Spleen (tissue), 7 donors: ENCODE measurements around the gene CSMD2.

Experiments used
- CTCF ChIP-seq, 11 experiments: fragments of 200-600 bp in 7 of 11; fragments of 450-650 bp in 4 of 11; sonication (generic) in 4 of 11; IDR thresholded peaks in 8 of 11; conservative IDR thresholded peaks in 3 of 11; 1 replicate in 7 of 11; 2 replicates in 4 of 11; pipeline versions ENCODE4 v1.4.0 to v1.8.0; 2016 to 2021; ENCODE audit warnings: antibody characterized with exemption in 11 of 11, inconsistent platforms in 4 of 11, mild to moderate bottlenecking in 1 of 11
- POLR2A ChIP-seq, 3 donors: fragments of 450-650 bp; IDR thresholded peaks; one replicate each; pipeline ENCODE4 v1.5.1; 2017; ENCODE audit warnings: antibody characterized with exemption in 3 of 3, mild to moderate bottlenecking in 1 of 3
- POLR2AphosphoS5 ChIP-seq, 3 donors: sonication (generic); formaldehyde crosslinking; IDR thresholded peaks; one replicate each; pipeline ENCODE4 v1.5.1; 2017; ENCODE audit warnings: antibody characterized with exemption in 3 of 3
- donor health status: DM: no; HTN: no; CAD: no; lungs with moderate emphysema.
- donor health status: DM: no; HTN: no; CAD: no.
- donor health status: DM: no; HTN: no; CAD: no.

GRCh38 chr1:33468967-33469366, 696.1 kb downstream of the CSMD2 start:
- no peak for TF ChIP-seq CTCF (IDR thresholded peaks at IDR 0.05 in 8 of 11, conservative IDR thresholded peaks at IDR 0.05 in 3 of 11)
- no peak for TF ChIP-seq POLR2AphosphoS5 (IDR thresholded peaks at IDR 0.05)
- no peak for TF ChIP-seq POLR2A (IDR thresholded peaks at IDR 0.05)
